GM12875 (cell line): ENCODE results near the gene PRKAG2.

Experiments
- H3K4me3 ChIP-seq: one replicate; pipeline ENCODE4 v1.5.1; 2011; ENCODE audit warnings: low read depth, low read length, control low read depth
- CTCF ChIP-seq: IDR thresholded peaks from 2 replicates; pipeline ENCODE4 v1.5.1; 2011; ENCODE audit warnings: low read depth, mild to moderate bottlenecking, control low read depth, inconsistent platforms, low read length, moderate library complexity, borderline replicate concordance; ENCODE audit not compliant: insufficient read depth

Gene PRKAG2

GRCh38 chr7:151803841-151804240 lies 73.1 kb downstream of the PRKAG2 start:
- no peak for TF ChIP-seq CTCF
- H3K4me3 ChIP-seq: no peak overlapping the region

GRCh38 chr7:151802469-151802846 lies 74.5 kb downstream of the PRKAG2 start:
- H3K4me3 ChIP-seq: no peak overlapping the region
- TF ChIP-seq CTCF: no peak

DNA sequence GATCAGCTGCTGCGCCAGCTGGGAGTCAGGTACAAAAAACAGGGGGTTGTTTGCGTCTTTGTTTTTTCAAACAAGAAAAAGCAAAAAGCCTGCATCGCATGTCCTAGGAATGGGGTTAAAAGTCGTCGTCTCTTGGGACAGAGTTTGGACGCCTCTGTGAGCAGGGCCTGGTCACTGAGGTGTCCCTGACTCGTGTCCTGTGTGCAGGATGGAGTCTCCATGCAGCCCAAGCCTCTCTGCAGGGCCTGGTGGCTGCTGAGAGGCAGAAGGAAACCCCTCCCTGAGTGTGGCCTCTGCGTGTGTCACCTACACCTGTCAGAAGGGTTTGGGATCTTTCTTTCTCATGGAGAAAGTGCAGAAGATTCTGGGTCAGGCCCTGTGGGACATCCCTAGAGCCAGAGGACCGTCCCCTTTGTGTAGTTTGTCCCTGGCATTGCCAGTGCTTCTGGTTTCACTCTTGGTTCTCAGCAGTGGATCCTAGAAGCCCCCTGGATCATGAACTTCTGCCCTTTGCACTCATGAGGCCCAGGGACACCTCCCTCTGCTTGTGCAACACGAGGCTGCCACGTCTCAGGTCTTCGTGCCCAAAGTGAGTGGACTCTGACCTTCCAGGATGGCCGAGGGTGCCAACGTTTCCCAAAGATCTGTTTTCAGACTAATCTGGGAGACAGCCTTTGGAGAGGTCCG lies 75.0 kb downstream of the PRKAG2 start:
- H3K4me3 ChIP-seq: no peak overlapping the region
- TF ChIP-seq CTCF: no peak

GRCh38 chr7:151801291-151801690 lies 75.6 kb downstream of the PRKAG2 start:
- no peak for TF ChIP-seq CTCF
- no peak overlapping the region for H3K4me3 ChIP-seq

DNA sequence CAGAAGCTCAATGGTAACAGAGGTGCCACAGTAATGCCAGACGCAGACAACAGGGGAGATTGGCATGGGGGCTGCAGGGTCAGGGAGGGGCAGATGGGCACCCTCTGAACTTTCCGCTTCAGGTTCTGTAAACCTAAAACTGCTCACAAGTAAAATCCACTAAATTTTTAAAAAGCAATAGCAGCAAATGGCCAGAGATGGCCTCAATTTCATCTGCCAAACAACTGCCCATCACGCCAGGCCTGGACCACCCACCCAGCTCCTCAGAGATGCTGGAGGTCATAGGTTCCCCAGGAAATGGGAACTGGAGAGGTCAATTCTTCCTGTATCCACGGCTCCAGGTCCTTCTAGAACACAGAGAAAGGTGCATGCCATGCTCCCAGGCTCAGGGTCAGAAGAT lies 76.1 kb downstream of the PRKAG2 start:
- TF ChIP-seq CTCF: no peak
- H3K4me3 ChIP-seq: no peak overlapping the region

GRCh38 chr7:151800391-151800790 lies 76.5 kb downstream of the PRKAG2 start:
- no peak overlapping the region for H3K4me3 ChIP-seq
- no peak for TF ChIP-seq CTCF

GRCh38 chr7:151799506-151799905 lies 77.4 kb downstream of the PRKAG2 start:
- no peak for TF ChIP-seq CTCF
- no peak overlapping the region for H3K4me3 ChIP-seq
